Ishikawa (cell line): ENCODE measurements around the gene BLTP2.

Source experiments
- CEBPB ChIP-seq: IDR thresholded peaks from 2 replicates; pipeline ENCODE4 v1.6.1; 2012
- CREB1 ChIP-seq: IDR thresholded peaks from 2 replicates; pipeline ENCODE4 v1.6.1; 2012; ENCODE audit warnings: low read depth
- EGR1 ChIP-seq: IDR thresholded peaks from 2 replicates; pipeline ENCODE4 v1.6.1; 2012
- EP300 ChIP-seq: IDR thresholded peaks from 2 replicates; pipeline ENCODE4 v1.6.1; 2012; ENCODE audit warnings: borderline replicate concordance
- FOXM1 ChIP-seq: IDR thresholded peaks from 2 replicates; pipeline ENCODE4 v1.6.1; 2012; ENCODE audit warnings: low read depth, borderline replicate concordance
- MAX ChIP-seq: IDR thresholded peaks from 2 replicates; pipeline ENCODE4 v1.6.1; 2012
- NFIC ChIP-seq: IDR thresholded peaks from 2 replicates; pipeline ENCODE4 v1.6.1; 2012
- RAD21 ChIP-seq: IDR thresholded peaks from 2 replicates; pipeline ENCODE4 v1.6.1; 2012; ENCODE audit warnings: low read depth
- REST ChIP-seq: IDR thresholded peaks from 2 replicates; pipeline ENCODE4 v1.6.1; 2012; ENCODE audit warnings: low read depth, mild to moderate bottlenecking
- TAF1 ChIP-seq: IDR thresholded peaks from 2 replicates; pipeline ENCODE4 v1.6.1; 2012; ENCODE audit warnings: low read depth, mild to moderate bottlenecking
- TCF12 ChIP-seq: IDR thresholded peaks from 2 replicates; pipeline ENCODE4 v1.6.1; 2012; ENCODE audit warnings: low read depth
- TEAD4 ChIP-seq: IDR thresholded peaks from 2 replicates; pipeline ENCODE4 v1.6.1; 2012
- USF1 ChIP-seq: IDR thresholded peaks from 2 replicates; pipeline ENCODE4 v1.6.1; 2012
- YY1 ChIP-seq: IDR thresholded peaks from 2 replicates; pipeline ENCODE4 v1.6.1; 2012; ENCODE audit warnings: low read depth
- ZBTB7A ChIP-seq: IDR thresholded peaks from 2 replicates; pipeline ENCODE4 v1.6.1; 2012; ENCODE audit warnings: low read depth

The BLTP2 gene

DNA sequence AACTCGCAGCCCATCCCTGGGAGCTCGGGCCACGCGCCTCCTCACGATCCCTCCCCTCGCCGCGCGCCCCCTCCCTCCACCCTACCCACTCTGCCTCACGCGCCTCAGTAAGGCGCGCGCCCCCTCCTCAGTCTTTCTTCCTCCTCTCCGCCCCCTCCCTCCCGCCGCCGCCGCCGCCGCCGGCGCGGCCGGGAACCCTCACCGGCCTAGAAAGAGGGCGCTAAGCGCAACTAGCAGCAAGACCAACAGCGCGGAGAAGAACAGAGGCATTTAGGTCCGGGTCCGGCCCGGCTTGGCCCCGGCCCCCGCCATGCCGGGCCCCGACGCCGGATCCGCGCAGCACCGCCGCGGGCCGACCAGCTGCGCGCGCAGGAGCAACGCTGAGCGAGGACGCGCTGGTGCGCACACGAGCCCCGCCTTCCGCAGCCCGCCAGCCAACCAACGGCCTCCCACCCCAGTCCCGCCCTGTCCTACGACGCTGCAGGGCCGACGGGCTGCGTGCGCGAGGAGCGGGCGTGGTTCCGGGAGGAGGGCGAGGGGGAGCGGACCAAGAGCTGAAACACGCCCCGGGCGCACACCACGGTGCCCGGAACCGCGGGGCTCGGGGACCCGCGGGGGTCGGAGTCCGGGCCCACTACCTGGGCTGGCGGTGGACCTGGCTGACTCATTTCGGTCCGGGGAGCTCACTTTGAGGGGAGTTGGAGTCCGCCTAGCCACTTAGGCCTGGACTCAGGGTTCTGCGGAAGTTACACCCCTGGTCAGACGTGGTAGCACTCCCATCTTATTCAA lies at the start of gene BLTP2:
BLTP2 (minus strand) TSS at position 372 of the 789 bp plus-strand sequence; CDS start at position 270, 102 bp downstream.
- no peak; the same call in 1 of the 2 replicates for TF ChIP-seq CREB1
- TF ChIP-seq EGR1: no peak
- peak; percentile 57 for TF ChIP-seq MAX
- TF ChIP-seq EP300: no peak
- no peak for TF ChIP-seq FOXM1
- no peak for TF ChIP-seq REST
- no peak; the same call in 1 of the 2 replicates for TF ChIP-seq TEAD4
- TF ChIP-seq TCF12: 0 out of 2 replicates have a peak, but pooled peaks have one; percentile 15
- TF ChIP-seq ZBTB7A: peak; percentile 56; the same call in 1 of the 2 replicates
- no peak for TF ChIP-seq NFIC
- TF ChIP-seq YY1: 0 out of 2 replicates have a peak, but pooled peaks have one; percentile 60
- TF ChIP-seq CEBPB: no peak
- peak; percentile 52; the same call in 1 of the 2 replicates for TF ChIP-seq TAF1
- TF ChIP-seq USF1: 0 out of 2 replicates have a peak, but pooled peaks have one; percentile 17
- no peak for TF ChIP-seq RAD21

- no peak for TF ChIP-seq ZBTB7A
- no peak for TF ChIP-seq EGR1
- TF ChIP-seq CREB1: no peak
- TF ChIP-seq EP300: no peak
- no peak for TF ChIP-seq FOXM1
- TF ChIP-seq NFIC: no peak
- TF ChIP-seq MAX: no peak
- no peak for TF ChIP-seq CEBPB
These were observed 48.9 kb upstream of the BLTP2 start for GRCh38 chr17:28693869-28694268.

DNA sequence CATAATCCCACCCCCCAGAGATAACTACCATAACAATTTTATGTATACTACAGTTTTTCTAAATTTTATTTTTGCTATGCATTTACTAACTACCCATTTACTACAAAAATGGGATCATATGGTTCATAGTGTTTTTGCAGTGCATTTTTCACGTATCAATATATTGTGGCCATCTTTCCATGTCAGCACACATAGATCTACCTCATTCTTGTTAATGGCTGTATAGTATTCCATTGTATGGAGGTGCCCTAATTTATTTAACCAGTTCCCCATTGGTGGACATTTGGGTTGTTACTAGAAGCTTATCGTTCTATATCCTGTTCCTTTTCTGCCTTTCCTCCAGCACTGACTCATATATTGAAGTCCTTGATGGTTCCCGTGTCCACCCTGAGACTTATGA lies 44.1 kb upstream of the BLTP2 start:
- TF ChIP-seq EP300: no peak
- no peak for TF ChIP-seq CREB1
- TF ChIP-seq TCF12: no peak
- no peak for TF ChIP-seq MAX
- no peak for TF ChIP-seq RAD21
- no peak for TF ChIP-seq ZBTB7A
- no peak for TF ChIP-seq TEAD4
- TF ChIP-seq USF1: no peak
- TF ChIP-seq CEBPB: no peak
- TF ChIP-seq REST: no peak

DNA sequence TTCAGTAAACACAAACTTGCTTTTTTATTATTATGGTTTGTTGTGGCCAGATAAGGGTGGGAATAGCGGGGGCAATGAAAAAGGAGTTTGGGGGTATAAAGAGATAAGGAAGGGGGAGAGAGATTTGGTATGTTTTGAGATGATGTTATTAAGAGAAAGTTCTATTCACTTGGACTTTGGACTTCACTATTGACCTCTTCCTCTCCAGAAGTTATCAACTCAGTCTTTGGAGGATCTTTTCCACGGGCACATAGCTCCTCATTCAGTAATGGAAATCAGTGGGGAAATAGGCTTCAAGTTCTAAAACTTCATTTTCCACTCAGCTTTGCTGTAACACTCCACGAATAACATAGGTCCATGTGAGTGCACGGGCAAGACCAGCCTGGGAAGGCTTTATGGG lies 43.5 kb upstream of the BLTP2 start:
- TF ChIP-seq RAD21 (no peak), FOXM1 (no peak)

- no peak for TF ChIP-seq EP300
- TF ChIP-seq TAF1: no peak
These were observed 41.3 kb upstream of the BLTP2 start for GRCh38 chr17:28686296-28686695.

GRCh38 chr17:28685366-28685765 lies 40.4 kb upstream of the BLTP2 start:
- TF ChIP-seq TCF12: no peak
- no peak for TF ChIP-seq USF1
- no peak for TF ChIP-seq REST
- TF ChIP-seq EP300: no peak
- TF ChIP-seq MAX: no peak
- no peak for TF ChIP-seq RAD21
- no peak for TF ChIP-seq FOXM1
- TF ChIP-seq TAF1: no peak
